A673 (cell line): ENCODE data around the gene SLC7A5.

Source experiments
- CTCF ChIP-seq: fragments of 300-800, 200-600 bp; sonication (generic); conservative IDR thresholded peaks from 2 replicates; pipeline ENCODE4 v1.5.1; 2017; ENCODE audit warnings: low read depth, mild to moderate bottlenecking, antibody characterized with exemption, low read length, moderate library complexity, mixed read lengths
- EZH2 ChIP-seq: fragments of 200-600 bp; sonication (generic); IDR thresholded peaks from 2 replicates; pipeline ENCODE4 v1.6.1; 2017; ENCODE audit warnings: borderline replicate concordance, low read depth, mild to moderate bottlenecking, mixed read lengths, antibody characterized with exemption, low read length; ENCODE audit not compliant: poor library complexity, severe bottlenecking

- TF ChIP-seq CTCF, result no peak
- no peak for TF ChIP-seq EZH2
Observed at GRCh38 chr16:87806261-87806640, 63.1 kb downstream of the SLC7A5 start.
